Liver (tissue), 9 donors: ENCODE data around the gene SLC8A2. TPM values are rescaled to one million over a fixed set of nuclear protein-coding genes. Genes with fewer than 3 reads are reported as not detected.

Source experiments
- DNase-seq: peaks from one replicate; pipeline ENCODE4 v3.0.0-alpha.2; 2017; ENCODE audit warnings: low spot score
- H3K27ac ChIP-seq, 2 donors: one replicate each; pipeline ENCODE4 v1.7.0; 2013; ENCODE audit warnings: inconsistent platforms in 2 of 2, low read length in 2 of 2, control low read depth in 1 of 2, low read depth in 1 of 2, mild to moderate bottlenecking in 1 of 2
- H3K27me3 ChIP-seq, 4 donors: one replicate each; pipeline versions ENCODE4 v1.6.1 to v1.7.0; 2013; ENCODE audit warnings: low read length in 3 of 4, inconsistent platforms in 1 of 4, mild to moderate bottlenecking in 1 of 4, moderate library complexity in 1 of 4; ENCODE audit not compliant: control insufficient read depth in 4 of 4, insufficient read depth in 4 of 4
- H3K36me3 ChIP-seq, 4 donors: one replicate each; pipeline versions ENCODE4 v1.6.1 to v1.7.0; 2013; ENCODE audit warnings: low read length in 3 of 4, mild to moderate bottlenecking in 3 of 4, low read depth in 1 of 4, moderate library complexity in 1 of 4; ENCODE audit not compliant: control insufficient read depth in 4 of 4, insufficient read depth in 3 of 4
- H3K4me1 ChIP-seq, 4 donors: one replicate each; pipeline versions ENCODE4 v1.6.1 to v1.7.0; 2013; ENCODE audit warnings: low read length in 3 of 4, mild to moderate bottlenecking in 3 of 4, moderate library complexity in 1 of 4; ENCODE audit not compliant: control insufficient read depth in 4 of 4, insufficient read depth in 4 of 4
- H3K4me3 ChIP-seq, 3 donors: one replicate each; pipeline versions ENCODE4 v1.6.1 to v1.7.0; 2013; ENCODE audit warnings: low read length in 3 of 3, control low read depth in 1 of 3, low read depth in 1 of 3, mild to moderate bottlenecking in 1 of 3
- H3K9ac ChIP-seq, 2 donors: one replicate each; pipeline ENCODE4 v1.7.0; 2013; ENCODE audit warnings: low read length in 2 of 2, mild to moderate bottlenecking in 2 of 2, moderate library complexity in 2 of 2, control low read depth in 1 of 2, low read depth in 1 of 2
- H3K9me3 ChIP-seq, 4 donors: one replicate each; pipeline versions ENCODE4 v1.6.1 to v1.7.0; 2013; ENCODE audit warnings: low read length in 3 of 4; ENCODE audit not compliant: control insufficient read depth in 4 of 4
- ATF3 ChIP-seq: IDR thresholded peaks from 2 replicates; pipeline ENCODE4 v1.6.1; 2016; ENCODE audit warnings: antibody characterized with exemption
- CTCF ChIP-seq: fragments of 150-350 bp; IDR thresholded peaks from 2 replicates; pipeline ENCODE4 v1.5.1; 2017; ENCODE audit warnings: improper control_type of control experiment, low read depth, low read length; ENCODE audit not compliant: missing input control
- EGR1 ChIP-seq, 2 donors: IDR thresholded peaks; 2 replicates each; pipeline ENCODE4 v1.6.1; 2016 to 2018; ENCODE audit warnings: antibody characterized with exemption in 2 of 2, low read depth in 2 of 2
- FOXA1 ChIP-seq: IDR thresholded peaks from 2 replicates; pipeline ENCODE4 v1.6.1; 2016; ENCODE audit warnings: antibody characterized with exemption
- FOXA2 ChIP-seq: IDR thresholded peaks from 2 replicates; pipeline ENCODE4 v1.6.1; 2016; ENCODE audit warnings: antibody characterized with exemption
- GABPA ChIP-seq, 2 donors: IDR thresholded peaks in 1 of 2; conservative IDR thresholded peaks in 1 of 2; 2 replicates each; pipeline ENCODE4 v1.6.1; 2016; ENCODE audit warnings: antibody characterized with exemption in 2 of 2, mild to moderate bottlenecking in 1 of 2, moderate library complexity in 1 of 2
- HNF4A ChIP-seq, 2 donors: conservative IDR thresholded peaks; 2 replicates each; pipeline ENCODE4 v1.6.1; 2016; ENCODE audit warnings: antibody characterized with exemption in 2 of 2, mild to moderate bottlenecking in 2 of 2
- HNF4G ChIP-seq: IDR thresholded peaks from 2 replicates; pipeline ENCODE4 v1.6.1; 2016; ENCODE audit warnings: antibody characterized with exemption
- JUND ChIP-seq, 2 donors: IDR thresholded peaks; 2 replicates each; pipeline ENCODE4 v1.6.1; 2016; ENCODE audit warnings: antibody characterized with exemption in 2 of 2
- MAX ChIP-seq: IDR thresholded peaks from 2 replicates; pipeline ENCODE4 v1.6.1; 2016; ENCODE audit warnings: antibody characterized with exemption
- NR2F2 ChIP-seq: IDR thresholded peaks from 2 replicates; pipeline ENCODE4 v1.6.1; 2016; ENCODE audit warnings: antibody characterized with exemption
- RAD21 ChIP-seq, 2 donors: IDR thresholded peaks; 2 replicates each; pipeline ENCODE4 v1.6.1; 2016; ENCODE audit warnings: antibody characterized with exemption in 2 of 2, mild to moderate bottlenecking in 2 of 2
- REST ChIP-seq: IDR thresholded peaks from 2 replicates; pipeline ENCODE4 v1.6.1; 2016; ENCODE audit warnings: antibody characterized with exemption, mild to moderate bottlenecking
- RXRA ChIP-seq, 2 donors: IDR thresholded peaks; 2 replicates each; pipeline ENCODE4 v1.6.1; 2017 to 2018; ENCODE audit warnings: antibody characterized with exemption in 2 of 2, mild to moderate bottlenecking in 1 of 2
- SP1 ChIP-seq: IDR thresholded peaks from 2 replicates; pipeline ENCODE4 v1.6.1; 2018; ENCODE audit warnings: antibody characterized with exemption, mild to moderate bottlenecking
- TAF1 ChIP-seq: conservative IDR thresholded peaks from 2 replicates; pipeline ENCODE4 v1.6.1; 2016; ENCODE audit warnings: antibody characterized with exemption, mild to moderate bottlenecking
- YY1 ChIP-seq: IDR thresholded peaks from 2 replicates; pipeline ENCODE4 v1.6.1; 2016; ENCODE audit warnings: antibody characterized with exemption, mild to moderate bottlenecking
- ZBTB33 ChIP-seq: IDR thresholded peaks from 2 replicates; pipeline ENCODE4 v1.6.1; 2016; ENCODE audit warnings: antibody characterized with exemption
- WGBS: extraction: QIAGEN DNeasy Blood & Tissue Kit; methylation state at CpG from one replicate; pipeline ENCODE4 v1.1.7; 2013; 5-methylcytosine and 5-hydroxymethylcytosine counted together
- polyA plus RNA-seq, 2 donors: library from polyadenylated mRNA; stranded (reverse) in 1 of 2; unstranded in 1 of 2; fragments of 200-250 nt in 1 of 2; fragments of >200 nt in 1 of 2; fragmentation: Nextera tagmentation in 1 of 2; extraction: Ambion mirVana in 1 of 2; gene quantifications; one replicate each; pipeline versions ENCODE4 v1.2.1 to v1.2.3, GENCODE V29; 2013 to 2015
- total RNA-seq, 2 donors: library from RNA; depleted of rRNA; stranded (reverse); fragments of >200 nt; gene quantifications; one replicate each; pipeline ENCODE4 v1.2.3, GENCODE V29; 2014
- donor health status: healthy.
- donor health status: healthy.
- donor health status: healthy.
- donor health status: healthy.
- donor health status: healthy.

Gene SLC8A2
- total and polyA plus RNA-seq, 4 donors = 0.01 to 0.25 TPM; not detected in 2

GRCh38 chr19:47465957-47466356 lies 5.7 kb downstream of the SLC8A2 start:
- Histone ChIP-seq H3K27ac (no peak overlapping the region), H3K36me3 (no peaks in the 10 kb centered on the region), H3K9me3 (no peaks in the 10 kb centered on the region), H3K27me3 (peaks cover 0 to 11% (median 3%) of the 10 kb centered on the region in 4 donors), H3K4me1 (no peaks in the 10 kb centered on the region), H3K4me3 (no peak overlapping the region), H3K9ac (no peak overlapping the region)
- WGBS = 88% methylated on average over 27 of the region's 27 CpGs
- no peak for DNase-seq
- TF ChIP-seq TAF1 (no peak), CTCF (no peak), EGR1 (IDR thresholded peaks at IDR 0.05; ENCODE audit: low read depth in 2 of 2) (no peak), ZBTB33 (no peak), HNF4G (no peak), ATF3 (no peak), FOXA2 (no peak), MAX (no peak), REST (no peak), HNF4A (conservative IDR thresholded peaks at IDR 0.05) (no peak), FOXA1 (no peak), GABPA (IDR thresholded peaks at IDR 0.05 in 1 of 2, conservative IDR thresholded peaks at IDR 0.05 in 1 of 2) (no peak), SP1 (no peak), YY1 (no peak), RAD21 (IDR thresholded peaks at IDR 0.05) (no peak), NR2F2 (no peak), RXRA (IDR thresholded peaks at IDR 0.05) (no peak), JUND (IDR thresholded peaks at IDR 0.05) (no peak)
